Prostate gland (tissue), 2 donors: ENCODE results near the gene MAP3K4. TPM values are rescaled to one million over a fixed set of nuclear protein-coding genes. Genes with fewer than 3 reads are reported as not detected.

ENCODE experiments used
- DNase-seq: peaks from one replicate; pipeline ENCODE4 v3.0.0-alpha.2; 2019; ENCODE audit warnings: low spot score
- H3K27ac ChIP-seq, 2 donors: fragments of 200-600 bp; sonication (generic); 2 replicates each; pipeline ENCODE4 v1.5.1; 2017 to 2019
- H3K27me3 ChIP-seq: fragments of 200-600 bp; sonication (generic); replicated peaks from 2 replicates; pipeline ENCODE4 v1.5.1; 2019; ENCODE audit not compliant: insufficient read depth
- H3K36me3 ChIP-seq, 2 donors: fragments of 200-600 bp; sonication (generic); 1 replicate in 1 of 2; 2 replicates in 1 of 2; pipeline versions ENCODE4 v1.5.1 to v1.8.1; 2017 to 2019
- H3K4me1 ChIP-seq: fragments of 200-600 bp; sonication (generic); replicated peaks from 2 replicates; pipeline ENCODE4 v1.5.1; 2019
- H3K4me3 ChIP-seq, 2 donors: fragments of 200-600 bp; sonication (generic); 2 replicates each; pipeline ENCODE4 v1.5.1; 2017 to 2019
- H3K9me3 ChIP-seq: fragments of 200-600 bp; sonication (generic); 2 replicates; pipeline ENCODE4 v1.5.1; 2017
- POLR2A ChIP-seq: fragments of 450-650 bp; IDR thresholded peaks from one replicate; pipeline ENCODE4 v1.6.1; 2016; ENCODE audit warnings: antibody characterized with exemption, mild to moderate bottlenecking
- POLR2AphosphoS5 ChIP-seq: sonication (generic); formaldehyde crosslinking; IDR thresholded peaks from one replicate; pipeline ENCODE4 v1.6.1; 2017; ENCODE audit warnings: antibody characterized with exemption
- WGBS: methylation state at CpG from one replicate; pipeline ENCODE4 v1.1.5; 2018; 5-methylcytosine and 5-hydroxymethylcytosine counted together
- intact Hi-C: fragments of 100-400 bp; cut with DNase I; formaldehyde crosslinking; loops from one replicate; pipeline ENCODE4 v1.14.2; 2022
- total RNA-seq, 2 donors: library from RNA; depleted of rRNA; stranded (reverse); fragments of >200 nt; gene quantifications; one replicate each; pipeline ENCODE4 v1.1.0, GENCODE V29; 2016
- TF ChIP-seq, protein P1 (sequence below), 4 experiments: fragments of 200-600 bp in 2 of 4; fragments of 450-650 bp in 2 of 4; sonication (generic) in 2 of 4; IDR thresholded peaks; 1 replicate in 3 of 4; 2 replicates in 1 of 4; pipeline ENCODE4 v1.5.1; 2016 to 2019; ENCODE audit warnings: antibody characterized with exemption in 4 of 4, mild to moderate bottlenecking in 2 of 4, moderate library complexity in 2 of 4

The MAP3K4 gene
- total RNA-seq, 2 donors from 2014 or later: 26.2 to 59.2 TPM

GRCh38 chr6:160963651-160964050 is 27.9 kb upstream of the MAP3K4 start:
- H3K9me3 ChIP-seq: no peaks in the 10 kb centered on the region
- peak overlapping the region in 1 of 2 donors; percentile 34 for H3K27ac ChIP-seq
- H3K36me3 ChIP-seq: no peaks in the 10 kb centered on the region
- 46% methylated on average over 8 of the region's 8 CpGs for WGBS
- no peaks in the 10 kb centered on the region for H3K27me3 ChIP-seq
- intact Hi-C loops: no loop called here
- H3K4me1 ChIP-seq: peaks cover 20% of the 10 kb centered on the region
- no peak for DNase-seq
- peak; percentile 45 for TF ChIP-seq POLR2AphosphoS5
- TF ChIP-seq, protein P1, sequence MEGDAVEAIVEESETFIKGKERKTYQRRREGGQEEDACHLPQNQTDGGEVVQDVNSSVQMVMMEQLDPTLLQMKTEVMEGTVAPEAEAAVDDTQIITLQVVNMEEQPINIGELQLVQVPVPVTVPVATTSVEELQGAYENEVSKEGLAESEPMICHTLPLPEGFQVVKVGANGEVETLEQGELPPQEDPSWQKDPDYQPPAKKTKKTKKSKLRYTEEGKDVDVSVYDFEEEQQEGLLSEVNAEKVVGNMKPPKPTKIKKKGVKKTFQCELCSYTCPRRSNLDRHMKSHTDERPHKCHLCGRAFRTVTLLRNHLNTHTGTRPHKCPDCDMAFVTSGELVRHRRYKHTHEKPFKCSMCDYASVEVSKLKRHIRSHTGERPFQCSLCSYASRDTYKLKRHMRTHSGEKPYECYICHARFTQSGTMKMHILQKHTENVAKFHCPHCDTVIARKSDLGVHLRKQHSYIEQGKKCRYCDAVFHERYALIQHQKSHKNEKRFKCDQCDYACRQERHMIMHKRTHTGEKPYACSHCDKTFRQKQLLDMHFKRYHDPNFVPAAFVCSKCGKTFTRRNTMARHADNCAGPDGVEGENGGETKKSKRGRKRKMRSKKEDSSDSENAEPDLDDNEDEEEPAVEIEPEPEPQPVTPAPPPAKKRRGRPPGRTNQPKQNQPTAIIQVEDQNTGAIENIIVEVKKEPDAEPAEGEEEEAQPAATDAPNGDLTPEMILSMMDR (IDR thresholded peaks at IDR 0.05): no peak
- TF ChIP-seq POLR2A: no peak
- no peak overlapping the region for H3K4me3 ChIP-seq

DNA sequence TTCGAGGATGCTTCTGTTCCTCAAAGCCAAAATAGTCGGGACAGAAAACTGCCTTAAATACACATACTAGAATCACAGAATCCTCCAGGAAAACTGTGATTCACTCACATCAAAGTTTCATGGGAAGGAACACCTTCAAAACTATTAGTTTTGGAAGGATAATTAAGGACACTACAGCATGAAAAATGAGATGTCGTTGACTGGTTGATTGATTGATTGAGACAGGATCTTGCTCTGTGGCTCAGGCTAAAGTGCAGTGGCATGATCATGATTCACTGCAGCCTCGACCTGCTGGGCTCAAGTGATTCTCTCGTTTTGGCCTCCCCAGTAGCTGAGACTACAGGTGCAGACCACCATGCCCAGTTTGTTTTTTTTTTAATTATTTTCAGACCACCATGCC is 25.7 kb upstream of the MAP3K4 start:
- peaks cover 11% of the 10 kb centered on the region for H3K4me1 ChIP-seq
- TF ChIP-seq, protein P1 (IDR thresholded peaks at IDR 0.05): no peak
- TF ChIP-seq POLR2A (no peak), POLR2AphosphoS5 (no peak)
- intact Hi-C loops: no loop called here
- no peaks in the 10 kb centered on the region for H3K36me3 ChIP-seq
- H3K27me3 ChIP-seq: no peaks in the 10 kb centered on the region
- no peak overlapping the region for H3K27ac ChIP-seq
- no peaks in the 10 kb centered on the region for H3K9me3 ChIP-seq
- no peak overlapping the region for H3K4me3 ChIP-seq
- 89% methylated on average over 5 of the region's 5 CpGs for WGBS
- DNase-seq: no peak

GRCh38 chr6:160966493-160967229 is 24.9 kb upstream of the MAP3K4 start:
- H3K4me3 ChIP-seq: no peak overlapping the region
- intact Hi-C loops: no loop called here
- TF ChIP-seq, protein P1 (IDR thresholded peaks at IDR 0.05): no peak
- TF ChIP-seq POLR2AphosphoS5 (no peak), POLR2A (no peak)
- peaks cover 11% of the 10 kb centered on the region for H3K4me1 ChIP-seq
- H3K27ac ChIP-seq: peak overlapping the region in 1 of 2 donors; percentile 15
- DNase-seq: no peak
- WGBS: 79% methylated on average over 7 of the region's 7 CpGs
- H3K9me3 ChIP-seq: no peaks in the 10 kb centered on the region
- no peaks in the 10 kb centered on the region for H3K36me3 ChIP-seq
- no peaks in the 10 kb centered on the region for H3K27me3 ChIP-seq

DNA sequence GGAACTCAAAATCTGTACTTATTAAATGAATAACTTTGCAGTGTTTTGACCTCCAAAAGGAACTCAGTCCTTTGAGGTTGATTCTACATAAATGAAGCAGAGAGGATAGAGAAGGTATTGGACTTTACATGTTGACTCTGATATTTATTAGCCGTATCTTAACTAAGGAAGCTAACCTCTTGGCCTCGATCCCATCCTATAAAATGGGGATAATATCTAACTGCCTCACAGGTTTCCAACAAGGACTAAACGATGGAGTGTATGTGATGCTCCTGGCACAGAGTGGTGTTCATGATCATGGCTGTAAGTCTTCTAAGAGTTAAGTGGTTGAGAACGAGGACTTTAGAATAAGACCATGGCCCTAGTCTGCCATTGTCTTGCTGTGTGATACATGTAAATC is 24.2 kb upstream of the MAP3K4 start:
- 47% methylated on average over 4 of the region's 4 CpGs for WGBS
- H3K4me1 ChIP-seq: peaks cover 11% of the 10 kb centered on the region
- DNase-seq: peak; percentile 27
- peak overlapping the region in 1 of 2 donors; percentile 15 for H3K27ac ChIP-seq
- no peaks in the 10 kb centered on the region for H3K27me3 ChIP-seq
- no peaks in the 10 kb centered on the region for H3K36me3 ChIP-seq
- no peak overlapping the region for H3K4me3 ChIP-seq
- intact Hi-C loops: no loop called here
- H3K9me3 ChIP-seq: no peaks in the 10 kb centered on the region
- peak; percentile 44 for TF ChIP-seq POLR2AphosphoS5
- TF ChIP-seq, protein P1 (IDR thresholded peaks at IDR 0.05): no peak

- H3K9me3 ChIP-seq: no peaks in the 10 kb centered on the region
- no peak overlapping the region for H3K27ac ChIP-seq
- H3K36me3 ChIP-seq: no peaks in the 10 kb centered on the region
- peaks cover 11% of the 10 kb centered on the region for H3K4me1 ChIP-seq
- TF ChIP-seq, protein P1 (IDR thresholded peaks at IDR 0.05): no peak
- no peak for DNase-seq
- H3K27me3 ChIP-seq: no peaks in the 10 kb centered on the region
- 42% methylated on average over 1 of the region's 1 CpG for WGBS
- intact Hi-C loops: no loop called here
- H3K4me3 ChIP-seq: no peak overlapping the region
Observed at GRCh38 chr6:160967833-160968232, 23.7 kb upstream of the MAP3K4 start.
